ENCODE results near the gene E2F2. TPM values are rescaled to one million over a fixed set of nuclear protein-coding genes. Genes with fewer than 3 reads are reported as not detected.

E2F2 gene
- total and polyA plus RNA-seq, 10 donors = 0.89 to 18.9 (median 4.9) TPM

GRCh38 chr1:23492132-23492720 is 38.8 kb downstream of the E2F2 start:
- H3K9me3 ChIP-seq = no peaks in the 10 kb centered on the region
- H3K4me1 ChIP-seq = peaks cover 0 to 4% (median 2%) of the 10 kb centered on the region in 6 donors
- no peak overlapping the region for H3K4me3 ChIP-seq
- peaks cover 0 to 15% (median 0%) of the 10 kb centered on the region in 7 donors for H3K27me3 ChIP-seq (replicated peaks in 1 of 7)
- intact Hi-C loops (cut with DNase I; ENCODE audit: low total_unique reads) = no loop called here
- 81 to 98% (median 90%) methylated on average over 3 of the region's 3 CpGs for WGBS, 5 donors
- no peak for DNase-seq
- TF ChIP-seq POLR2A (IDR thresholded peaks at IDR 0.05) (no peak), CTCF (IDR thresholded peaks at IDR 0.05 in 8 of 11, conservative IDR thresholded peaks at IDR 0.05 in 3 of 11) (no peak), POLR2AphosphoS5 (IDR thresholded peaks at IDR 0.05) (no peak)
- no peaks in the 10 kb centered on the region for H3K36me3 ChIP-seq
- H3K27ac ChIP-seq = no peak overlapping the region

GRCh38 chr1:23489842-23490241 is 41.2 kb downstream of the E2F2 start:
- Histone ChIP-seq H3K4me3 (no peak overlapping the region), H3K36me3 (no peaks in the 10 kb centered on the region), H3K4me1 (peaks cover 3 to 7% (median 3%) of the 10 kb centered on the region in 6 donors), H3K27me3 (replicated peaks in 1 of 7) (peaks cover 0 to 21% (median 0%) of the 10 kb centered on the region in 7 donors), H3K27ac (no peak overlapping the region), H3K9me3 (no peaks in the 10 kb centered on the region)
- intact Hi-C loops (cut with DNase I; ENCODE audit: low total_unique reads) = no loop called here
- TF ChIP-seq POLR2AphosphoS5 (IDR thresholded peaks at IDR 0.05) (no peak), CTCF (IDR thresholded peaks at IDR 0.05 in 8 of 11, conservative IDR thresholded peaks at IDR 0.05 in 3 of 11) (no peak), POLR2A (IDR thresholded peaks at IDR 0.05) (no peak)
- 42 to 66% (median 49%) methylated on average over 5 of the region's 5 CpGs for WGBS, 5 donors
- no peak for DNase-seq

GRCh38 chr1:23485002-23485332 is 46.1 kb downstream of the E2F2 start:
- Histone ChIP-seq H3K4me3 (peak overlapping the region in 6 of 8 donors; percentile 68 to 85 (median 76)), H3K27ac (peak overlapping the region in 5 of 8 donors; percentile 63 to 82 (median 79)), H3K4me1 (peaks cover 12 to 26% (median 16%) of the 10 kb centered on the region in 6 donors), H3K9me3 (no peaks in the 10 kb centered on the region), H3K27me3 (replicated peaks in 1 of 7) (peaks cover 0 to 53% (median 7%) of the 10 kb centered on the region in 7 donors), H3K36me3 (no peaks in the 10 kb centered on the region)
- 43 to 52% (median 49%) methylated on average over 7 of the region's 7 CpGs for WGBS, 5 donors
- intact Hi-C loops (cut with DNase I; ENCODE audit: low total_unique reads) = no loop called here
- DNase-seq = no peak
- TF ChIP-seq POLR2A (IDR thresholded peaks at IDR 0.05) = no peak
- no peak for TF ChIP-seq POLR2AphosphoS5 (IDR thresholded peaks at IDR 0.05)
- no peak for TF ChIP-seq CTCF (IDR thresholded peaks at IDR 0.05 in 8 of 11, conservative IDR thresholded peaks at IDR 0.05 in 3 of 11)

GRCh38 chr1:23484253-23485001 is 46.6 kb downstream of the E2F2 start:
- Histone ChIP-seq H3K27ac (peak overlapping the region; percentile 42 to 82 (median 68)), H3K4me1 (peaks cover 12 to 26% (median 16%) of the 10 kb centered on the region in 6 donors), H3K27me3 (replicated peaks in 1 of 7) (peaks cover 0 to 48% (median 7%) of the 10 kb centered on the region in 7 donors), H3K36me3 (no peaks in the 10 kb centered on the region), H3K4me3 (peak overlapping the region; percentile 61 to 85 (median 72)), H3K9me3 (no peaks in the 10 kb centered on the region)
- DNase-seq = peak; percentile 95
- TF ChIP-seq POLR2AphosphoS5 (IDR thresholded peaks at IDR 0.05) (peak in 2 of 3 donors; percentile 37 to 53), POLR2A (IDR thresholded peaks at IDR 0.05) (no peak)
- WGBS, 5 donors = 2 to 6% (median 4%) methylated on average over 27 to 54 of the region's 54 CpGs
- intact Hi-C loops (cut with DNase I; ENCODE audit: low total_unique reads) = no loop called here

Measured in spleen (tissue), 11 donors.